Lower leg skin (tissue), 4 donors: ENCODE results near the gene CACNA1D. TPM values are rescaled to one million over a fixed set of nuclear protein-coding genes. Genes with fewer than 3 reads are reported as not detected.

Experiments
- DNase-seq, 2 donors: peaks; one replicate each; pipeline ENCODE4 v3.0.0-alpha.2; 2019; ENCODE audit warnings: low spot score in 2 of 2
- H3K4me3 ChIP-seq: fragments of 200-600 bp; sonication (generic); 2 replicates; pipeline ENCODE4 v1.5.1; 2017; ENCODE audit warnings: mild to moderate bottlenecking, low read depth; ENCODE audit not compliant: poor library complexity, severe bottlenecking
- CTCF ChIP-seq, 3 donors: fragments of 450-650 bp; IDR thresholded peaks; one replicate each; pipeline ENCODE4 v1.5.1; 2016; ENCODE audit warnings: antibody characterized with exemption in 3 of 3, mild to moderate bottlenecking in 3 of 3, moderate library complexity in 2 of 3
- POLR2A ChIP-seq, 2 donors: fragments of 450-650 bp; IDR thresholded peaks; one replicate each; pipeline ENCODE4 v1.6.1; 2016 to 2017; ENCODE audit warnings: antibody characterized with exemption in 2 of 2, mild to moderate bottlenecking in 1 of 2, moderate library complexity in 1 of 2
- WGBS, 2 donors: methylation state at CpG; one replicate each; pipeline ENCODE4 v1.1.5; 2018; 5-methylcytosine and 5-hydroxymethylcytosine counted together
- intact Hi-C: fragments of 100-400 bp; cut with DNase I; formaldehyde crosslinking; loops from one replicate; pipeline ENCODE4 v1.15.0; 2023; ENCODE audit warnings: low total_unique reads
- total RNA-seq, 4 donors: library from RNA; depleted of rRNA; stranded (reverse); fragments of >200 nt; gene quantifications; one replicate each; pipeline ENCODE4 v1.1.0, GENCODE V29; 2016

The CACNA1D gene
- total RNA-seq, 4 donors from 2014 or later, result 2.4 to 12.5 (median 5.6) TPM

- H3K4me3 ChIP-seq, result no peak overlapping the region
- WGBS, 2 donors, result 33 to 57% methylated on average over 1 of the region's 1 CpG
- TF ChIP-seq POLR2A (IDR thresholded peaks at IDR 0.05) (no peak), CTCF (IDR thresholded peaks at IDR 0.05) (no peak)
- peak in 1 of 2 donors; percentile 60 for DNase-seq
- intact Hi-C loops, result no loop called here
Observed at GRCh38 chr3:53671961-53672299, 177.5 kb downstream of the CACNA1D start.

GRCh38 chr3:53672981-53673380 is 178.6 kb downstream of the CACNA1D start:
- WGBS, 2 donors, result 47 to 54% methylated on average over 5 of the region's 5 CpGs
- DNase-seq, result peak in 1 of 2 donors; percentile 13

GRCh38 chr3:53673722-53674350 is 179.4 kb downstream of the CACNA1D start:
- no peak for TF ChIP-seq CTCF (IDR thresholded peaks at IDR 0.05)
- 62 to 70% methylated on average over 10 of the region's 10 CpGs for WGBS, 2 donors
- DNase-seq, result peak in 1 of 2 donors; percentile 28
- H3K4me3 ChIP-seq, result no peak overlapping the region
- intact Hi-C loops, result no loop called here

More at GRCh38 chr3:53672981-53673380, 178.6 kb downstream of the CACNA1D start:
- H3K4me3 ChIP-seq, result no peak overlapping the region
- intact Hi-C loops, result no loop called here
- TF ChIP-seq POLR2A (IDR thresholded peaks at IDR 0.05) (no peak), CTCF (IDR thresholded peaks at IDR 0.05) (no peak)

GRCh38 chr3:53674582-53674981 is 180.2 kb downstream of the CACNA1D start:
- H3K4me3 ChIP-seq, result no peak overlapping the region
- peak in 1 of 2 donors; percentile 63 for DNase-seq
- TF ChIP-seq POLR2A (IDR thresholded peaks at IDR 0.05), result no peak
- no peak for TF ChIP-seq CTCF (IDR thresholded peaks at IDR 0.05)
- WGBS, 2 donors, result 85 to 93% methylated on average over 8 of the region's 8 CpGs
- intact Hi-C loops, result no loop called here

GRCh38 chr3:53675022-53675697 is 180.7 kb downstream of the CACNA1D start:
- H3K4me3 ChIP-seq, result no peak overlapping the region
- peak in 1 of 2 donors; percentile 58 for DNase-seq
- WGBS, 2 donors, result 78 to 86% methylated on average over 15 of the region's 15 CpGs
- TF ChIP-seq CTCF (IDR thresholded peaks at IDR 0.05), result no peak
- no peak for TF ChIP-seq POLR2A (IDR thresholded peaks at IDR 0.05)
- intact Hi-C loops, result no loop called here
